Activated CD8-positive, alpha-beta memory T cell treated with anti-CD3 and anti-CD28 coated beads, Interleukin-2, amount 50 U/mL, for 1 hour (primary cell): ENCODE data around the gene UBE4B.

ENCODE experiments used
- DNase-seq: peaks from one replicate; pipeline ENCODE4 v3.0.0-alpha.2; 2020; ENCODE audit errors: extremely low read depth

Gene UBE4B

DNA sequence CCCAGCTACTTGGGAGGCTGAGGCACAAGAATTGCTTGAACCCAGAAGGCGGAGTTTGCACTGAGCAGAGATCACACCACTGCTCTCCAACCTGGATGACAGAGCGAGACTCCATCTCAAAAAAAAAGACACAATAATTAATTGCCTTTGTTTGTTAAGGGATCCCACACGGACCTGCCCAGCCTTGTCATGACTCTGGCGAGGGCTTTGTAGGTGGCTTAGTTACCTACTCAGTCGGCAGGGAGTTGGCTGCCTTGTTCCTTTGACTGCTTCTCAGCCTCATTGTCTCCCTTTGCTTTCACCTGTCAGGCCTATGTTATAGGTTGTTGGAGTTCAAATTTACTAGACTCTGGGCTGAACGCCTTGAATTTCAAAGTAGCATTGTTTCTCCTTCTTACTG, 82.0 kb downstream of the UBE4B start:
- no peak for DNase-seq

GRCh38 chr1:10117132-10117531, 84.4 kb downstream of the UBE4B start:
- no peak for DNase-seq

DNA sequence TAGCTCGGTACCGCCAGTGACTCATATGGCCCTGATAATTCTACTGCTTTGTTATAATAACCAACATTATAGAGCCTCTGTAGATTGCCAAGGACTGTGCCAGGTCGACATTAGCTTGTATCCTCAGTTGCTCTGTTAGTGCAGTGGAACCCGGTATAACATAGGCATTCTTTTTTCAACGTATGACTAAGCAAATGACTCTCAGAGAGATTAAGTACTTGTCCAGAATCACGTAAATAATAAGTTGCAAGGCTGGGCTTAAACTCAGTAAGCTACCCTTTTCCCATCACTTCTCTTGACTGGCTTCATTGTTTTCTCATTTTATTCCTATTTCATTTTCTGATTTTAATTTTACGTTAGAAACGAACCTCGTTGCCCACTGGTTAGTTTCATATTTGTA, 85.1 kb downstream of the UBE4B start:
- no peak for DNase-seq

DNA sequence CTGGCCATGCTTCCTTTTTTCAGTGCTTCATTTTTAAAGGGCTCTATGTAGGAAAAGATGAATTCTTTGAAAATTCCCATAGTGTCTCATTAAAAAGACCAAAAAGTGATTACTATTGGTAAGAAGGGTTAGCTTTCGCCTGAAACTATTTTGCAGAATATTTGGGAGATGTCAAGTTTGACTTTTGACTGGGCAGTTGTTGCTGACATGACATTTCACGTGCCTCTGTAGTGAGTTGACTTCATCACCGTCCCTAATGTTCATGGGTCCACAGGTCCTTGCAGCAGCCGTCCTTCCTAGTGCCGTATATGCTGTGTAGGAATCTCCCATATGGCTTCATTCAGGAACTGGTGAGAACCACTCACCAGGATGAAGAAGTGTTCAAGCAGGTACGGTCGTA, 88.9 kb downstream of the UBE4B start:
- no peak for DNase-seq

- DNase-seq: no peak
Observed at GRCh38 chr1:10122926-10123325, 90.2 kb downstream of the UBE4B start.

- DNase-seq: no peak
Observed at GRCh38 chr1:10128101-10128765, 95.5 kb downstream of the UBE4B start.

DNA sequence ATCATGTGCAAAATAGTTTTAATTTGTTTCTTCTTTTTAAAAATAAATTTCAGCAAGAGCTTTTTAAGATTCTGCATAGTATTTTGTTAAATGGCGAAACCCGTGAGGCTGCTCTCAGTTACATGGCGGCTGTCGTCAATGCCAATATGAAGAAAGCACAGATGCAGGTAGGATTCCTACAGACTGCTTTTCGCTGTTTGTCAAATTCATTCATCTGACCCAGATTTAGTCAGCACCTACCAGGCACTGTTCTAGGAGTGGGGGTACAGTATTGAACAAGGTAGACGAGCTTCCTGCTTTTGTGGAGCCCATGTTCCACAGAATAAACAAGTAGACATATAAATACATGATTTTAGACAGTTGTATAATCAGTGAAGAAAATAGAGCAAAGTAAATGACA, 99.6 kb downstream of the UBE4B start:
- DNase-seq: no peak

DNA sequence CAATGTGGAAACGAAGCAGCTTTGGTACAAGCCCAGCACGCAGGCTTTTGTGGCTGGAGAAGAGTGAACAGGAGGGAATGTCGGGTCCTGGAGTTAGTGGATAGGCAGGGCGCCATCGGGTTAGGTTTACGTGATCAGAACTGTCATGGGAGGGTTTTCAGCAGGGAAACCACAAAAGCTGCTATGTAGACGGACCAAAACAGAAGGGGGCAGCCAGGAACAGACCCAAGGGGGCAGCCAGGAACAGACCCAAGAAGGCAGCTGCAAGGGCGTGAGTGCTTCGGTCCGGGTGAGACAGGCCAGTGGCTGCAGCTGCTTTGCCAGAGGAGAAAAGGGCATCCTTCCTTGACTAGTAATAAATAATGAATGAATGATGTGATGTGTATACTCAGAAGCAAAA, 100.1 kb downstream of the UBE4B start:
- no peak for DNase-seq

- DNase-seq: no peak
Observed at GRCh38 chr1:10140981-10141380, 108.2 kb downstream of the UBE4B start.

GRCh38 chr1:10143961-10144485, 111.3 kb downstream of the UBE4B start:
- no peak for DNase-seq

- DNase-seq: no peak
Observed at GRCh38 chr1:10146391-10146790, 113.6 kb downstream of the UBE4B start.

GRCh38 chr1:10149231-10149630, 116.5 kb downstream of the UBE4B start:
- DNase-seq: no peak

GRCh38 chr1:10152709-10153284, 120.0 kb downstream of the UBE4B start:
- no peak for DNase-seq

- DNase-seq: no peak
Observed at GRCh38 chr1:10155087-10155712, 122.4 kb downstream of the UBE4B start.

GRCh38 chr1:10160173-10160572, 127.4 kb downstream of the UBE4B start:
- DNase-seq: no peak

GRCh38 chr1:10160907-10161490, 128.2 kb downstream of the UBE4B start:
- DNase-seq: no peak

DNA sequence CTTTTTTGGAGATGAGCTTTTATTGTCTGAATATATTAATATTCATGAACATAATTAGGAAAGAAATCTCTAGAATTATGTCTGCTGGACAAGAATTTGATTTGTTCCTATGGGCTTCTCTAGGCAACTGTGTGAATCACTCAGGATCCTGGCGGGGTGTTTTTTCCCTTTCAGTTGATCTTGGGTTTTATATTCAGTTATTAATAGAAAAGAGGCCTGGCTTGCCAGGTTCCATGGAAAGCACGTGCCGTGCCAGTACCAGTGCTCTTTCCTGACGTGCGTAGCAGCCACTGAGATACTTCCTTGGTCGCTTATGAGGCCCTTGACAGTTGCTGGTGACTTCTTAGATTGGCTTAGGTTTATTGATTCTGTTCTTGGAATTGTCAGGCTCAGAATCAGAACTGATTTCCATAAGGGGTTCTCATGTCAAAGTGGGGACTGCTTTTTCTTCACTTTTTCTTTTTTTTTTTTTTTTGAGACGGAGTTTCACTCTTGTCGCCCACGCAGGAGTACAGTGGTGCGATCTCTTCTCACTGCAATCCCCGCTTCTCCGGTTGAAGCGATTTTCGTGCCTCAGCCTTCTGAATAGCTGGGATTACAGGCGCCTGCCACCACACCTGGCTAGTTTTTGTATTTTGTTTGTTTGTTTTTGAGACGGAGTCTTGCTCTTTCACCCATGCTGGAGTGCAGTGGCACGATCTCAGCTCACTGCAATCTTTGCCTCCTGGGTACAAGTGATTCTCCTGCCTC, 129.0 kb downstream of the UBE4B start:
- no peak for DNase-seq

- no peak for DNase-seq
Observed at GRCh38 chr1:10168912-10169514, 136.3 kb downstream of the UBE4B start.

- DNase-seq: no peak
Observed at GRCh38 chr1:10170239-10170574, 137.4 kb downstream of the UBE4B start.

GRCh38 chr1:10171105-10171767, 138.5 kb downstream of the UBE4B start:
- DNase-seq: no peak

DNA sequence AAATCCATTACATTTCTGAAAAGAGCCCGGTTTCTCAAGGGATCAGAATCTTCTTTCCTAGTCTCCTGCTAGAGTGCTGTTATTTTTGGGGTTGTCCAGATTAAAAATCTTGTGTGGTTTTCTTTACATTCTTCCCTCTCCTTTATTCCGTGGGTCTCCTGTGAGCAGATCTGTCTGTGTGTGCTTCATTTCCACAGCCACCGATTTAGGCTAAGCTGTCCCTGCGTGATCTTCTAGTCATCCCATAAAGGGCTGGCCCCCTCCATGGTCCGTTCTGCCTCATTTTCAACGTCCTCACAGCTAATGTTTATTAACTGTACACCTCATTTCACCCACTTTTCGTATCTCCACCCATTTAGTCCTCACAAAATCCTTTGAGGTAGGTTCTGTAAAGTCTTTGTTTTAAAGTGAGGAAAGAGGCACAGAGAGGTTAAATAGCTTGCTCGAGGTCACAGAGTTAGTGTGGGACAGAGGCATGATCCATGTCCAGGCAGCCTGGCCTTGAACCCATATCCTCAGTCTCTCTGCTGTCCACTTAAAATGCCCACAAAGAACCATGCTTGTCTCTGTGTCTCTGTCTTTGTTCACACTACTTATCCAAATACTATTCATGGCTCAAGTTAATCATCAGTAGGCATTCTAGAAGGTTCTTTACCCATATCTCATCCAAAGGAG, 139.4 kb downstream of the UBE4B start:
- DNase-seq: no peak
